Measurements from ENCODE around the gene LILRB3. TPM values are rescaled to one million over a fixed set of nuclear protein-coding genes. Genes with fewer than 3 reads are reported as not detected.
"Not testable (repeated sequence)": the region's sequence is repeated elsewhere in the genome, so short reads cannot be mapped to it uniquely, and the experiment has no call there.

Gene LILRB3
- 1 to 10 TPM in 1 of 2 donors, under 1 TPM in 1; 0.73 to 5.9 TPM for total RNA-seq

DNA sequence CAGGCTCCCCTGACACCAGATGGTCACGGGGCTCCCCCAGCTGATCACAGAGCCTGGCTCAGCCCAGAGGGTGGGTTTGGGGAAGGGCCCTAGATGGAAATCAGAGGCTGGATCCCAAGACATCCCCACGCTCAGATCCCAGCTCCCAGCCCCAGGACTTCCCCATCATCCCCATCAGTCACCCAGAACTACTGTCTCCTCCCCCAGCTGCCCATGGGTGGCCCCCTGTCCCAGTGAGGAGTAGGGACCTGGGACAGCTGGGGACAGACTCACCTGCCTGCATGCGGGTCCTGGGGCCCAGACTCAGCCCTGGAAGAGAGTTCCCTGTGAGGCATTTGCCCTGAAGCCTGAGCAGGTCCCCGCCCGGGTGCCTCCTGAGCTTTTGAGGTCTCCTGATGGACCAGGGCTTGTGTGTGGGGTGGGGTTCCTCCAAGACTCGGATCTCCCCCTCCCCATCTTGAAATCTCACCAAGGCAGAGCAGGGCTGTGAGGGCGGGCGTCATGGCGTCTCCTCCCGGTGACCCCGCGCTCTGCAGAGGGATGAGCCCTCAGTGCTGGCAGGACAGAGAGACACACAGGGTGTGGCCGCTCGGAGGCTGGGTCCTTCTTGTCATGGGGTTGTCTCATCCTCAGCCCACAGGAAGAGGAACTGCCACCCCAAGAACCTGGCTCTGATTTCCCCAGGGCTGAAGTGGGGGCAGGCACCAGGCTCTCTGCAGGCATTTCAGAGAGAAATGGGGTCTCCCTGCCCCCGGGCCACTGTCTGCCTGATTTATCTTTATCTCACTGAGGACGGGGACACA is at the start of gene LILRB3:
TSS of gene LILRB3 (minus strand) at position 534 of the 803 bp plus-strand sequence. CDS start at position 503, 31 bp downstream.
- H3K4me1 ChIP-seq (replicated peaks); H3K4me3 ChIP-seq; DNase-seq (ENCODE audit: low spot score); H3K9me3 ChIP-seq; H3K27me3 ChIP-seq (replicated peaks; ENCODE audit: insufficient read depth); H3K36me3 ChIP-seq; intact Hi-C loops (cut with DNase I); H3K27ac ChIP-seq: not testable (repeated sequence)
- 60% methylated on average over 16 of the region's 16 CpGs for WGBS

DNA sequence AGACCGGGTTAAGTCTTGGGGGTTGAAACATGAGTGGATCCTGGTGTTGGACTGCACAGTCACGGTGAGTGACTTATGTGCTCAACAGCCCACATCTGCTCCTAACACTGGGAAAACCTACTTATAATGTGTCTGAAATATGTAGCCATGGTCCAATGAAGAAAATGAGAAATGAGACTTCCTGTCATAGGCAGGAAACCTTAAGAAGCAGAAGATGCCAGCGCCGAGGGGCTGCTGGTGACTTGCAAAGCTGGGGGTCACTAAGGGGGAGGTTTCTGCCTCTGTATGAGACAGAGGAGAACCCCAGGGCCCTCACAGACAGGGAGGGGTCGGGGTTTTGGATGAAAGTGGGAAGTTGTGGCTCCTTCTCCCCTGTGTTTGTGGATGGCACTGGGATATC is 49.4 kb upstream of the LILRB3 start:
- H3K36me3 ChIP-seq; H3K4me3 ChIP-seq; H3K27me3 ChIP-seq (replicated peaks; ENCODE audit: insufficient read depth); DNase-seq (ENCODE audit: low spot score); H3K4me1 ChIP-seq (replicated peaks); intact Hi-C loops (cut with DNase I); H3K27ac ChIP-seq; H3K9me3 ChIP-seq: not testable (repeated sequence)
- WGBS: 65% methylated on average over 5 of the region's 5 CpGs

DNA sequence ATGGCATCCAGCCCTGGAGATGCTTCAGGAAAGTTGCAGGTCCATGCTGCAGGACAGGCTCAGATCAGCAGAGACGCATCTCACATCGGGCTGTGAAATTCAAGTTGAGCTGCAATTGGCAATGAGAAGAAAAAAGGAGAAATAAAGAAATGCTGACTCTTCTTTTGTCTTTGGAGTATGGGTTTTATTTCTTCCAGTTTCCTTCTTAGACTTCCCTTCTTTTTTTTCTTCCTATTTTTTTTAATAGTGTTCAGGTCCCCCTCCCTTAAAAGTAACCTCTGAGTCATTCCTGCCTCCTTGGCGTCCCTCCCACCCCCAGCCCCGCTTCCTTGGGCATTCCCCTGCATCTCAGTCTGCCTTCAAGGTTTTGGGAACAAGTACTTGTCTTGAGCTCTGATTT is 48.8 kb upstream of the LILRB3 start:
- H3K36me3 ChIP-seq; H3K27ac ChIP-seq; H3K4me1 ChIP-seq (replicated peaks); DNase-seq (ENCODE audit: low spot score); H3K9me3 ChIP-seq; H3K4me3 ChIP-seq; intact Hi-C loops (cut with DNase I); H3K27me3 ChIP-seq (replicated peaks; ENCODE audit: insufficient read depth): not testable (repeated sequence)
- WGBS: 72% methylated on average over 4 of the region's 4 CpGs

DNA sequence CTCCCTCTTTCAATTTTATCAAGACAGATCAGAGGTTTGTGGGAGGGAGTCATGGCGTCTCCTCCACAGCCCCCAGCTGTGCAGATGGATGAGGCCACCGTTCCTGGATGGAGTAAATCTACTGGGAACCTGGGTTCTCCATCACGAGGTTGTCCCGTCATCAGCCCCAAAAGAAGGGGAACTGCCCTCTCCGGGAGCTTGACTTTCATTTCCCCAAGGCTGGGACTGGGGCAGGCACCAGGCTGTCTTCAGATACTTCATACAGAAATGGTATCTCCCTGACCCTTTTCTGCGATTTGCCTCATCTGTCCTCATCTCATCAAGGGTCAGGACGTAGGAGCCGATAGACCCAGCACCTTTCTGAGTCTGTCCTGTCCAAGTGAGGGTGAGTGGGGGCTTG is 48.3 kb upstream of the LILRB3 start:
- intact Hi-C loops (cut with DNase I): no loop called here
- DNase-seq (ENCODE audit: low spot score): no peak
- no peak for TF ChIP-seq POLR2A (IDR thresholded peaks at IDR 0.05)
- TF ChIP-seq, protein P1, sequence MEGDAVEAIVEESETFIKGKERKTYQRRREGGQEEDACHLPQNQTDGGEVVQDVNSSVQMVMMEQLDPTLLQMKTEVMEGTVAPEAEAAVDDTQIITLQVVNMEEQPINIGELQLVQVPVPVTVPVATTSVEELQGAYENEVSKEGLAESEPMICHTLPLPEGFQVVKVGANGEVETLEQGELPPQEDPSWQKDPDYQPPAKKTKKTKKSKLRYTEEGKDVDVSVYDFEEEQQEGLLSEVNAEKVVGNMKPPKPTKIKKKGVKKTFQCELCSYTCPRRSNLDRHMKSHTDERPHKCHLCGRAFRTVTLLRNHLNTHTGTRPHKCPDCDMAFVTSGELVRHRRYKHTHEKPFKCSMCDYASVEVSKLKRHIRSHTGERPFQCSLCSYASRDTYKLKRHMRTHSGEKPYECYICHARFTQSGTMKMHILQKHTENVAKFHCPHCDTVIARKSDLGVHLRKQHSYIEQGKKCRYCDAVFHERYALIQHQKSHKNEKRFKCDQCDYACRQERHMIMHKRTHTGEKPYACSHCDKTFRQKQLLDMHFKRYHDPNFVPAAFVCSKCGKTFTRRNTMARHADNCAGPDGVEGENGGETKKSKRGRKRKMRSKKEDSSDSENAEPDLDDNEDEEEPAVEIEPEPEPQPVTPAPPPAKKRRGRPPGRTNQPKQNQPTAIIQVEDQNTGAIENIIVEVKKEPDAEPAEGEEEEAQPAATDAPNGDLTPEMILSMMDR (IDR thresholded peaks at IDR 0.05): no peak
- no peak for TF ChIP-seq POLR2AphosphoS5 (IDR thresholded peaks at IDR 0.05)
- Histone ChIP-seq H3K27me3 (replicated peaks; ENCODE audit: insufficient read depth) (no peaks in the 10 kb centered on the region), H3K9me3 (no peaks in the 10 kb centered on the region), H3K36me3 (no peaks in the 10 kb centered on the region), H3K4me3 (no peak overlapping the region), H3K27ac (no peak overlapping the region), H3K4me1 (replicated peaks) (no peaks in the 10 kb centered on the region)
- WGBS: 78% methylated on average over 8 of the region's 8 CpGs

DNA sequence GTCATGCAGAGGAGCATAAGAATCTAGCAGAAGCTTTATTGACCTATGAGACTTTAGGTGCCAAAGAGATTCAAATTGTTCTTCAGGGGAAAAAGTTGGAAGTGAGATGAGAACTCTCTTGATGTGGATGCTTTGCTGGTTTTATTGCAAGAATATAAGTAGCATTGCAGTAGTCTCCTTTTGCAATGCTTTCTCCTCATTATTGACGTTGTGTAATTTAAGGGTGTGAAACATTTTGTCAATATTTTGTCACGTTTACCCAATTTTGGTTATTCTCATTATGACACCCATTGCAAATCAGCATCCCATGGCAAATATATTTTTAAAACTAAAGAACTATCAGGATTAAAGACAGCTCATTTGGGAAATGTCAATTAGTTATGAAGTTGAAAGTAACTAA is 46.1 kb upstream of the LILRB3 start:
- H3K9me3 ChIP-seq: no peaks in the 10 kb centered on the region
- intact Hi-C loops (cut with DNase I): no loop called here
- H3K4me1 ChIP-seq (replicated peaks): no peaks in the 10 kb centered on the region
- WGBS: 68% methylated on average over 2 of the region's 2 CpGs
- H3K27me3 ChIP-seq (replicated peaks; ENCODE audit: insufficient read depth): no peaks in the 10 kb centered on the region
- no peak for DNase-seq (ENCODE audit: low spot score)
- no peak overlapping the region for H3K27ac ChIP-seq
- no peak overlapping the region for H3K4me3 ChIP-seq
- TF ChIP-seq, protein P1 (IDR thresholded peaks at IDR 0.05): no peak
- TF ChIP-seq POLR2A (IDR thresholded peaks at IDR 0.05): no peak
- no peak for TF ChIP-seq POLR2AphosphoS5 (IDR thresholded peaks at IDR 0.05)
- H3K36me3 ChIP-seq: no peaks in the 10 kb centered on the region

DNA sequence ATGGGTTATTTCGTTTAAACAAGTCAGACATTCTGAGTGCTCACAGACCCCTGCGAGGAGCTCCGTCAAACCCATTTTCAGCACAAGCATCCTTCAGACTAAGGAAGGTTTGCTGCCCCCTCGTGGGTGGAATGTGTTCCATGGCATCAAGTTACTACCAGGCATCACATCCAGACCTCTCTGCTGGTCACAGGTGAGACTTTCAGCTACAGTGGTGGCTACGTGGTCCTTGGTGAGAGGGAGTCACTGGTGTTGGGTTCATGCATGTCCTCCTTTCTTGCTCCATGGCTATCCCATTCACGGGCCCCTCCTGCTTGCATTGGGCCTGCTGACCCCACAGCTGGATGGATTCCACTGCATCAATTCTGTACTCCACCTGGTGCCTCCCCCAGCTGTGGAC is 43.3 kb upstream of the LILRB3 start:
- H3K27ac ChIP-seq: no peak overlapping the region
- H3K4me1 ChIP-seq (replicated peaks): no peaks in the 10 kb centered on the region
- 8% methylated on average over 6 of the region's 6 CpGs for WGBS
- TF ChIP-seq, protein P1 (IDR thresholded peaks at IDR 0.05): peak in 2 of 4 experiments; percentile 30 to 50
- TF ChIP-seq POLR2AphosphoS5 (IDR thresholded peaks at IDR 0.05): no peak
- H3K36me3 ChIP-seq: no peaks in the 10 kb centered on the region
- H3K4me3 ChIP-seq: no peak overlapping the region
- H3K27me3 ChIP-seq (replicated peaks; ENCODE audit: insufficient read depth): no peaks in the 10 kb centered on the region
- intact Hi-C loops (cut with DNase I): no loop called here
- DNase-seq (ENCODE audit: low spot score): peak; percentile 35
- no peaks in the 10 kb centered on the region for H3K9me3 ChIP-seq

Data from prostate gland (tissue), 2 donors.